K562 (cell line): Measurements from ENCODE around the gene PMIS2. TPM values are rescaled to one million over a fixed set of nuclear protein-coding genes. Genes with fewer than 3 reads are reported as not detected.
A peak's percentile ranks its signal among the peaks of the same experiment; 100 is the strongest.

Experiments used
- BRD4 ChIP-seq: fragments of 200-600 bp; sonication (generic); IDR thresholded peaks from 2 replicates; pipeline ENCODE4 v1.6.1; 2017; ENCODE audit warnings: inconsistent platforms
- BRF1 ChIP-seq: IDR thresholded peaks from 3 replicates; pipeline ENCODE4 v1.6.1; 2011; ENCODE audit warnings: borderline replicate concordance, mild to moderate bottlenecking; ENCODE audit not compliant: insufficient read length; ENCODE audit errors: extremely low read depth
- ELF2 ChIP-seq: fragments of 250-450 bp; sonication (Bioruptor Pico); IDR thresholded peaks from 2 replicates; pipeline ENCODE4 v1.5.0; 2021; ENCODE audit warnings: mild to moderate bottlenecking
- FOXK1 ChIP-seq: sonication (generic); formaldehyde crosslinking; IDR thresholded peaks from 2 replicates; pipeline ENCODE4 v1.8.0; 2022; ENCODE audit warnings: missing genetic modification reagents, mild to moderate bottlenecking, borderline replicate concordance
- L3MBTL2 ChIP-seq: fragments of 450-650 bp; IDR thresholded peaks from 2 replicates; pipeline ENCODE4 v1.6.1; 2016; ENCODE audit warnings: mild to moderate bottlenecking, moderate library complexity
- MCM3 ChIP-seq: fragments of 450-650 bp; IDR thresholded peaks from 2 replicates; pipeline ENCODE4 v1.6.1; 2016
- PTTG1 ChIP-seq: fragments of 450-650 bp; IDR thresholded peaks from 2 replicates; pipeline ENCODE4 v1.6.1; 2016; ENCODE audit warnings: low read depth, mild to moderate bottlenecking, missing genetic modification characterization, missing compliant biosample characterization
- SNIP1 ChIP-seq: fragments of 450-650 bp; IDR thresholded peaks from 2 replicates; pipeline ENCODE4 v1.7.1; 2017; ENCODE audit warnings: low read depth, mild to moderate bottlenecking
- SP1 ChIP-seq: sonication (generic); formaldehyde crosslinking; IDR thresholded peaks from 2 replicates; pipeline ENCODE4 v1.8.1; 2022; ENCODE audit warnings: mild to moderate bottlenecking, missing genetic modification reagents
- TFAP4 ChIP-seq: sonication (generic); formaldehyde crosslinking; IDR thresholded peaks from 2 replicates; pipeline ENCODE4 v1.8.0; 2022; ENCODE audit warnings: missing genetic modification reagents, mild to moderate bottlenecking, moderate library complexity, borderline replicate concordance
- ZNF280B ChIP-seq: fragments of 250-450 bp; sonication (Bioruptor Pico); IDR thresholded peaks from 2 replicates; pipeline ENCODE4 v1.5.1; 2021; ENCODE audit warnings: mild to moderate bottlenecking
- ZNF507 ChIP-seq: conservative IDR thresholded peaks from 2 replicates; pipeline ENCODE4 v1.6.1; 2017; ENCODE audit warnings: missing genetic modification characterization, missing compliant biosample characterization
- ZNF76 ChIP-seq: fragments of 250-450 bp; sonication (Bioruptor Pico); IDR thresholded peaks from 2 replicates; pipeline ENCODE4 v1.4.0; 2020; ENCODE audit warnings: mild to moderate bottlenecking, moderate library complexity, borderline replicate concordance
- polyA plus RNA-seq, 8 experiments: library from polyadenylated mRNA; depleted of rRNA in 4 of 8; stranded (reverse) in 5 of 8; unstranded in 3 of 8; fragments of >200 nt; fragmentation: Nextera tagmentation in 2 of 8; fragmentation: Illumina TruSeq in 1 of 8; extraction: Ambion mirVana in 2 of 8; extraction: Trizol in 1 of 8; gene quantifications; 2 replicates each; pipeline versions ENCODE4 v1.2.1 to v1.2.3, GENCODE V29; 2011 to 2014; ENCODE audit warnings: inconsistent platforms in 1 of 8, missing spikeins in 1 of 8
- total RNA-seq, 7 experiments: library from RNA; depleted of rRNA in 6 of 7; stranded (reverse); fragments of >200 nt in 6 of 7; fragmentation: Illumina TruSeq in 2 of 7; extraction: Trizol in 2 of 7; gene quantifications; 2 replicates each; pipeline versions ENCODE4 v1.2.1 to v1.2.3, GENCODE V29; 2011 to 2021; ENCODE audit warnings: low replicate concordance in 1 of 7
- TF ChIP-seq, protein P1 (sequence below): IDR thresholded peaks from 2 replicates; pipeline ENCODE4 v1.6.1; 2014; ENCODE audit warnings: antibody characterized with exemption
- TF ChIP-seq, protein P2 (sequence below): fragments of 450-650 bp; formaldehyde crosslinking; IDR thresholded peaks from 2 replicates; pipeline ENCODE4 v1.4.0; 2022; ENCODE audit warnings: mild to moderate bottlenecking, moderate library complexity
- TF ChIP-seq, protein P3 (sequence below): IDR thresholded peaks from 2 replicates; pipeline ENCODE4 v1.6.1; 2011; ENCODE audit not compliant: insufficient read length; ENCODE audit errors: extremely low read depth

PMIS2 gene
- total and polyA plus RNA-seq, 9 of the 15 experiments (the other 6 are each of a cell fraction or from before 2014, with no cell fraction given), result not detected

- TF ChIP-seq, protein P1, sequence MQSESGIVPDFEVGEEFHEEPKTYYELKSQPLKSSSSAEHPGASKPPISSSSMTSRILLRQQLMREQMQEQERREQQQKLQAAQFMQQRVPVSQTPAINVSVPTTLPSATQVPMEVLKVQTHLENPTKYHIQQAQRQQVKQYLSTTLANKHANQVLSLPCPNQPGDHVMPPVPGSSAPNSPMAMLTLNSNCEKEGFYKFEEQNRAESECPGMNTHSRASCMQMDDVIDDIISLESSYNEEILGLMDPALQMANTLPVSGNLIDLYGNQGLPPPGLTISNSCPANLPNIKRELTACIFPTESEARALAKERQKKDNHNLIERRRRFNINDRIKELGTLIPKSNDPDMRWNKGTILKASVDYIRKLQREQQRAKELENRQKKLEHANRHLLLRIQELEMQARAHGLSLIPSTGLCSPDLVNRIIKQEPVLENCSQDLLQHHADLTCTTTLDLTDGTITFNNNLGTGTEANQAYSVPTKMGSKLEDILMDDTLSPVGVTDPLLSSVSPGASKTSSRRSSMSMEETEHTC, result no peak
- TF ChIP-seq ELF2 (CRISPR knock-in tag), result no peak
- no peak for TF ChIP-seq PTTG1 (tag)
- no peak for TF ChIP-seq L3MBTL2
- TF ChIP-seq TFAP4 (CRISPR knock-in tag), result no peak
- no peak for TF ChIP-seq ZNF507 (tag)
- no peak for TF ChIP-seq FOXK1 (CRISPR knock-in tag)
- no peak for TF ChIP-seq BRD4
- TF ChIP-seq SP1 (CRISPR knock-in tag), result peak; percentile 55; the same call in 1 of the 2 replicates
- no peak for TF ChIP-seq ZNF76 (CRISPR knock-in tag)
- TF ChIP-seq, protein P2, sequence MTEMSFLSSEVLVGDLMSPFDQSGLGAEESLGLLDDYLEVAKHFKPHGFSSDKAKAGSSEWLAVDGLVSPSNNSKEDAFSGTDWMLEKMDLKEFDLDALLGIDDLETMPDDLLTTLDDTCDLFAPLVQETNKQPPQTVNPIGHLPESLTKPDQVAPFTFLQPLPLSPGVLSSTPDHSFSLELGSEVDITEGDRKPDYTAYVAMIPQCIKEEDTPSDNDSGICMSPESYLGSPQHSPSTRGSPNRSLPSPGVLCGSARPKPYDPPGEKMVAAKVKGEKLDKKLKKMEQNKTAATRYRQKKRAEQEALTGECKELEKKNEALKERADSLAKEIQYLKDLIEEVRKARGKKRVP (CRISPR knock-in tag), result no peak
- TF ChIP-seq MCM3, result no peak
- no peak for TF ChIP-seq ZNF280B (CRISPR knock-in tag)
- TF ChIP-seq BRF1, result no peak
- no peak for TF ChIP-seq SNIP1
- TF ChIP-seq, protein P3, sequence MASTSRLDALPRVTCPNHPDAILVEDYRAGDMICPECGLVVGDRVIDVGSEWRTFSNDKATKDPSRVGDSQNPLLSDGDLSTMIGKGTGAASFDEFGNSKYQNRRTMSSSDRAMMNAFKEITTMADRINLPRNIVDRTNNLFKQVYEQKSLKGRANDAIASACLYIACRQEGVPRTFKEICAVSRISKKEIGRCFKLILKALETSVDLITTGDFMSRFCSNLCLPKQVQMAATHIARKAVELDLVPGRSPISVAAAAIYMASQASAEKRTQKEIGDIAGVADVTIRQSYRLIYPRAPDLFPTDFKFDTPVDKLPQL, result no peak
- TF ChIP-seq, all 486 proteins: peak for 7
These were observed at the start of gene PMIS2 (continued) for GRCh38 chr19:35585848-35586247.
